Neural progenitor cell (in vitro differentiated cells): ENCODE measurements around the gene SELENOW. TPM values are rescaled to one million over a fixed set of nuclear protein-coding genes. Genes with fewer than 3 reads are reported as not detected.

ENCODE experiments used
- DNase-seq: peaks from one replicate; pipeline ENCODE4 v3.0.0-alpha.2; 2016; ENCODE audit warnings: low spot score
- H2AFZ ChIP-seq: fragments of 200-600 bp; sonication (generic); replicated peaks from 2 replicates; pipeline ENCODE4 v1.6.1; 2016; ENCODE audit warnings: antibody characterized with exemption
- H3F3A ChIP-seq: fragments of 200-600 bp; sonication (generic); 2 replicates; pipeline ENCODE4 v1.6.1; 2016; ENCODE audit warnings: antibody characterized with exemption, low read depth
- H3K27ac ChIP-seq: fragments of 200-600 bp; sonication (generic); 2 replicates; pipeline ENCODE4 v1.5.1; 2016; ENCODE audit warnings: mild to moderate bottlenecking
- H3K27me3 ChIP-seq: fragments of 200-600 bp; sonication (generic); 2 replicates; pipeline ENCODE4 v1.6.1; 2016; ENCODE audit warnings: mild to moderate bottlenecking, moderate library complexity
- H3K36me3 ChIP-seq: fragments of 200-600 bp; sonication (generic); 2 replicates; pipeline ENCODE4 v1.5.1; 2016
- H3K4me1 ChIP-seq: fragments of 200-600 bp; sonication (generic); 2 replicates; pipeline ENCODE4 v1.6.1; 2016; ENCODE audit warnings: mixed run types
- H3K4me2 ChIP-seq: fragments of 200-600 bp; sonication (generic); 2 replicates; pipeline ENCODE4 v1.6.1; 2016
- H3K4me3 ChIP-seq: fragments of 200-600 bp; sonication (generic); 2 replicates; pipeline ENCODE4 v1.5.1; 2016
- H3K79me2 ChIP-seq: fragments of 200-600 bp; sonication (generic); 2 replicates; pipeline ENCODE4 v1.6.1; 2016; ENCODE audit warnings: low read depth
- H3K9ac ChIP-seq: fragments of 200-600 bp; sonication (generic); 2 replicates; pipeline ENCODE4 v1.6.1; 2016
- H3K9me3 ChIP-seq: fragments of 200-600 bp; sonication (generic); 2 replicates; pipeline ENCODE4 v1.5.1; 2016; ENCODE audit warnings: low read depth
- H4K20me1 ChIP-seq: fragments of 200-600 bp; sonication (generic); 2 replicates; pipeline ENCODE4 v1.6.1; 2016; ENCODE audit warnings: low read depth
- H3K27ac Mint-ChIP-seq: 3 replicates; pipeline ENCODE4 v1.8.0; 2021; ENCODE audit warnings: mixed read lengths
- H3K27me3 Mint-ChIP-seq: 2 replicates; pipeline ENCODE4 v1.8.0; 2022; ENCODE audit warnings: low read depth, mild to moderate bottlenecking, inconsistent platforms, moderate library complexity, mixed read lengths; ENCODE audit not compliant: insufficient read depth
- H3K36me3 Mint-ChIP-seq: 3 replicates; pipeline ENCODE4 v1.8.0; 2021; ENCODE audit warnings: mixed read lengths
- H3K4me1 Mint-ChIP-seq: 3 replicates; pipeline ENCODE4 v1.8.0; 2021; ENCODE audit warnings: mixed read lengths
- H3K4me3 Mint-ChIP-seq: 3 replicates; pipeline ENCODE4 v1.8.0; 2021; ENCODE audit warnings: mild to moderate bottlenecking, moderate library complexity, mixed read lengths
- H3K9me3 Mint-ChIP-seq: 3 replicates; pipeline ENCODE4 v1.8.0; 2020; ENCODE audit warnings: mixed read lengths
- CTCF ChIP-seq: fragments of 200-600 bp; sonication (generic); IDR thresholded peaks from 2 replicates; pipeline ENCODE4 v1.5.1; 2017; ENCODE audit warnings: antibody characterized with exemption, mild to moderate bottlenecking
- EZH2 ChIP-seq: fragments of 200-600 bp; sonication (generic); IDR thresholded peaks from 2 replicates; pipeline ENCODE4 v1.6.1; 2017; ENCODE audit warnings: antibody characterized with exemption, mild to moderate bottlenecking, moderate library complexity
- EZH2phosphoT487 ChIP-seq: fragments of 200-600 bp; sonication (generic); IDR thresholded peaks from 2 replicates; pipeline ENCODE4 v1.6.1; 2017; ENCODE audit warnings: antibody characterized with exemption
- total RNA-seq: library from RNA; depleted of rRNA; stranded (reverse); fragments of >200 nt; gene quantifications from 2 replicates; pipeline ENCODE4 v1.2.3, GENCODE V29; 2015; ENCODE audit warnings: low replicate concordance

The SELENOW gene
- total RNA-seq, 1 donor from 2014 or later: 234 TPM

GRCh38 chr19:47797996-47798903, 19.7 kb downstream of the SELENOW start:
- Histone ChIP-seq H3K36me3 (no peaks in the 10 kb centered on the region), H3K9ac (no peak overlapping the region), H3K27ac (no peak overlapping the region), H3K4me2 (no peak overlapping the region), H3K27me3 (no peaks in the 10 kb centered on the region), H3K4me3 (no peak overlapping the region), H3K4me1 (peaks cover 10% of the 10 kb centered on the region), H2AFZ (no peak overlapping the region), H3F3A (peaks cover 7% of the 10 kb centered on the region), H3K79me2 (no peaks in the 10 kb centered on the region), H3K9me3 (peaks cover 5% of the 10 kb centered on the region), H4K20me1 (no peaks in the 10 kb centered on the region)
- H3K4me3 Mint-ChIP-seq: no peak overlapping the region
- TF ChIP-seq EZH2phosphoT487 (no peak), CTCF (no peak), EZH2 (no peak)
- no peaks in the 10 kb centered on the region for H3K4me1 Mint-ChIP-seq
- no peak for DNase-seq
- peaks cover 5% of the 10 kb centered on the region for H3K36me3 Mint-ChIP-seq
- peak overlapping the region; percentile 36 for H3K27ac Mint-ChIP-seq
- H3K27me3 Mint-ChIP-seq: peaks cover 14% of the 10 kb centered on the region
- H3K9me3 Mint-ChIP-seq: peaks cover 11% of the 10 kb centered on the region

GRCh38 chr19:47798904-47799266, 20.4 kb downstream of the SELENOW start:
- TF ChIP-seq EZH2: no peak
- no peak for TF ChIP-seq CTCF
- no peak for TF ChIP-seq EZH2phosphoT487
- Mint-ChIP-seq H3K27ac (no peak overlapping the region), H3K4me3 (no peak overlapping the region), H3K9me3 (peaks cover 11% of the 10 kb centered on the region), H3K4me1 (no peaks in the 10 kb centered on the region), H3K36me3 (peaks cover 5% of the 10 kb centered on the region), H3K27me3 (peaks cover 14% of the 10 kb centered on the region)
- H3K27ac ChIP-seq: no peak overlapping the region
- peaks cover 7% of the 10 kb centered on the region for H3F3A ChIP-seq
- H3K9ac ChIP-seq: no peak overlapping the region
- H3K4me2 ChIP-seq: no peak overlapping the region
- peaks cover 10% of the 10 kb centered on the region for H3K4me1 ChIP-seq
- H3K4me3 ChIP-seq: no peak overlapping the region
- peaks cover 5% of the 10 kb centered on the region for H3K9me3 ChIP-seq
- H4K20me1 ChIP-seq: no peaks in the 10 kb centered on the region
- H3K27me3 ChIP-seq: no peaks in the 10 kb centered on the region
- no peak overlapping the region for H2AFZ ChIP-seq
- no peaks in the 10 kb centered on the region for H3K36me3 ChIP-seq
- DNase-seq: no peak
- no peaks in the 10 kb centered on the region for H3K79me2 ChIP-seq

- Mint-ChIP-seq H3K27ac (no peak overlapping the region), H3K36me3 (peaks cover 5% of the 10 kb centered on the region), H3K9me3 (peaks cover 11% of the 10 kb centered on the region), H3K27me3 (peaks cover 12% of the 10 kb centered on the region), H3K4me3 (no peak overlapping the region), H3K4me1 (peaks cover 4% of the 10 kb centered on the region)
- Histone ChIP-seq H3K4me2 (no peak overlapping the region), H3K4me1 (peaks cover 10% of the 10 kb centered on the region), H3K9ac (no peak overlapping the region), H3K9me3 (peaks cover 5% of the 10 kb centered on the region), H3F3A (peaks cover 7% of the 10 kb centered on the region), H2AFZ (no peak overlapping the region), H3K4me3 (no peak overlapping the region), H4K20me1 (no peaks in the 10 kb centered on the region), H3K36me3 (no peaks in the 10 kb centered on the region), H3K79me2 (no peaks in the 10 kb centered on the region), H3K27ac (no peak overlapping the region), H3K27me3 (no peaks in the 10 kb centered on the region)
- DNase-seq: no peak
- no peak for TF ChIP-seq CTCF
- TF ChIP-seq EZH2: no peak
- TF ChIP-seq EZH2phosphoT487: no peak
Measured at GRCh38 chr19:47801270-47801669, 22.8 kb downstream of the SELENOW start.
